ENCODE measurements around the gene AKAP13. TPM values are rescaled to one million over a fixed set of nuclear protein-coding genes. Genes with fewer than 3 reads are reported as not detected.
"Not testable (repeated sequence)": the region's sequence is repeated elsewhere in the genome, so short reads cannot be mapped to it uniquely, and the experiment has no call there.

Gene AKAP13
- total RNA-seq, 2 experiments from 2014 or later = 85.1 to 104 TPM

GRCh38 chr15:85535533-85536330 is 155.3 kb downstream of the AKAP13 start:
- intact Hi-C loops (cut with DNase I, micrococcal nuclease) = loop anchor here in 1 of 2 experiments (5.0 kb wide), 1 partner anchor 33 kb away; no protein-coding TSS in a partner anchor
- peaks cover 55% of the 10 kb centered on the region for H3K4me1 Mint-ChIP-seq
- not testable (repeated sequence) for H3K36me3 Mint-ChIP-seq (ENCODE audit: low read depth)

GRCh38 chr15:85536341-85536740 is 155.9 kb downstream of the AKAP13 start:
- Mint-ChIP-seq H3K27ac (no peak overlapping the region), H3K9me3 (ENCODE audit: low read depth) (no peaks in the 10 kb centered on the region), H3K4me1 (peaks cover 58% of the 10 kb centered on the region), H3K36me3 (ENCODE audit: low read depth) (peaks cover 9% of the 10 kb centered on the region), H3K27me3 (no peaks in the 10 kb centered on the region), H3K4me3 (no peak overlapping the region)
- POLR2A ChIA-PET = no interaction called here
- ATAC-seq (no peak), DNase-seq (no peak)
- intact Hi-C loops (cut with DNase I, micrococcal nuclease) = loop anchor here in 1 of 2 experiments (5.0 kb wide), 1 partner anchor 34 kb away; no protein-coding TSS in a partner anchor
- CTCF ChIA-PET = no interaction called here

More at GRCh38 chr15:85535533-85536330, 155.3 kb downstream of the AKAP13 start:
- ATAC-seq; CTCF ChIA-PET; H3K27me3 Mint-ChIP-seq; H3K9me3 Mint-ChIP-seq (ENCODE audit: low read depth); H3K4me3 Mint-ChIP-seq; POLR2A ChIA-PET; H3K27ac Mint-ChIP-seq; DNase-seq: not testable (repeated sequence)

- H3K9me3 Mint-ChIP-seq (ENCODE audit: low read depth) = no peaks in the 10 kb centered on the region
- H3K36me3 Mint-ChIP-seq (ENCODE audit: low read depth) = peaks cover 13% of the 10 kb centered on the region
- no peak for DNase-seq
- H3K27me3 Mint-ChIP-seq = no peaks in the 10 kb centered on the region
- no peak overlapping the region for H3K4me3 Mint-ChIP-seq
- H3K27ac Mint-ChIP-seq = no peak overlapping the region
- no peak for ATAC-seq
- peaks cover 60% of the 10 kb centered on the region for H3K4me1 Mint-ChIP-seq
- POLR2A ChIA-PET = no interaction called here
- CTCF ChIA-PET = interaction anchor here (0.6 to 2.7 kb wide), 4 partner anchors 11 to 243 kb away, joined by 3 to 14 read pairs (median 4); no protein-coding TSS in a partner anchor
- intact Hi-C loops (cut with DNase I, micrococcal nuclease) = loop anchor here in 1 of 2 experiments (5.0 kb wide), 1 partner anchor 37 kb away; no protein-coding TSS in a partner anchor
Measured at GRCh38 chr15:85539491-85539890, 159.1 kb downstream of the AKAP13 start.

GRCh38 chr15:85540085-85540797 is 159.8 kb downstream of the AKAP13 start:
- intact Hi-C loops (cut with DNase I, micrococcal nuclease) = loop anchor here in 1 of 2 experiments (5.0 kb wide), 1 partner anchor 182 kb away; no protein-coding TSS in a partner anchor
- H3K9me3 Mint-ChIP-seq (ENCODE audit: low read depth) = no peaks in the 10 kb centered on the region
- POLR2A ChIA-PET = no interaction called here
- H3K4me3 Mint-ChIP-seq = no peak overlapping the region
- DNase-seq (no peak), ATAC-seq (no peak)
- H3K4me1 Mint-ChIP-seq = peaks cover 60% of the 10 kb centered on the region
- no peak overlapping the region for H3K27ac Mint-ChIP-seq
- H3K27me3 Mint-ChIP-seq = no peaks in the 10 kb centered on the region
- CTCF ChIA-PET = interaction anchor here (0.6 to 1.9 kb wide), 4 partner anchors 18 to 244 kb away, joined by 3 to 4 read pairs (median 4); no protein-coding TSS in a partner anchor
- H3K36me3 Mint-ChIP-seq (ENCODE audit: low read depth) = peaks cover 17% of the 10 kb centered on the region

- Mint-ChIP-seq H3K36me3 (ENCODE audit: low read depth) (peaks cover 13% of the 10 kb centered on the region), H3K4me1 (peaks cover 67% of the 10 kb centered on the region), H3K4me3 (no peak overlapping the region), H3K27ac (peak overlapping the region; percentile 72), H3K27me3 (no peaks in the 10 kb centered on the region), H3K9me3 (ENCODE audit: low read depth) (no peaks in the 10 kb centered on the region)
- ChIA-PET POLR2A (interaction anchor here (0.6 to 1.0 kb wide), 3 partner anchors 18 to 66 kb away, joined by 3 to 7 read pairs (median 3); no protein-coding TSS in a partner anchor), CTCF (interaction anchor here (0.6 to 3.3 kb wide), 13 partner anchors 13 to 245 kb away, joined by 3 to 16 read pairs (median 4); no protein-coding TSS in a partner anchor)
- DNase-seq (peak; percentile 55), ATAC-seq (peak; percentile 80)
- intact Hi-C loops (cut with DNase I, micrococcal nuclease) = loop anchor here (1.0 to 5.0 kb wide), 8 partner anchors 15 to 253 kb away; partner anchors contain the start of gene KLHL25 (in 1 of the 2)
Measured at GRCh38 chr15:85541744-85542143, 161.3 kb downstream of the AKAP13 start.

GRCh38 chr15:85542488-85542887 is 162.1 kb downstream of the AKAP13 start:
- Mint-ChIP-seq H3K27me3 (no peaks in the 10 kb centered on the region), H3K4me3 (no peak overlapping the region), H3K27ac (peak overlapping the region; percentile 72), H3K9me3 (ENCODE audit: low read depth) (no peaks in the 10 kb centered on the region), H3K4me1 (peaks cover 73% of the 10 kb centered on the region), H3K36me3 (ENCODE audit: low read depth) (peaks cover 16% of the 10 kb centered on the region)
- CTCF ChIA-PET = interaction anchor here (0.8 to 3.3 kb wide), 8 partner anchors 13 to 212 kb away, joined by 3 to 16 read pairs (median 4); no protein-coding TSS in a partner anchor
- POLR2A ChIA-PET = no interaction called here
- ATAC-seq (no peak), DNase-seq (no peak)
- intact Hi-C loops (cut with DNase I, micrococcal nuclease) = loop anchor here (1.0 to 5.0 kb wide), 8 partner anchors 14 to 252 kb away; partner anchors contain the start of gene KLHL25 (in 1 of the 2)

GRCh38 chr15:85542895-85543331 is 162.5 kb downstream of the AKAP13 start:
- Mint-ChIP-seq H3K4me3 (peak overlapping the region; percentile 11), H3K4me1 (peaks cover 77% of the 10 kb centered on the region), H3K27me3 (no peaks in the 10 kb centered on the region), H3K9me3 (ENCODE audit: low read depth) (no peaks in the 10 kb centered on the region), H3K36me3 (ENCODE audit: low read depth) (peaks cover 16% of the 10 kb centered on the region), H3K27ac (peak overlapping the region; percentile 72)
- intact Hi-C loops (cut with DNase I, micrococcal nuclease) = loop anchor here (1.0 to 5.0 kb wide), 9 partner anchors 14 to 252 kb away; partner anchors contain the start of gene KLHL25 (in 1 of the 2)
- ChIA-PET CTCF (interaction anchor here (0.6 to 3.3 kb wide), 6 partner anchors 14 to 212 kb away, joined by 3 to 16 read pairs (median 3); no protein-coding TSS in a partner anchor), POLR2A (interaction anchor here (0.9 to 1.3 kb wide), 2 partner anchors 10 to 79 kb away, joined by 3 to 5 read pairs; no protein-coding TSS in a partner anchor)
- ATAC-seq (peak; percentile 89), DNase-seq (peak; percentile 46)

GRCh38 chr15:85543741-85544155 is 163.3 kb downstream of the AKAP13 start:
- ChIA-PET POLR2A (interaction anchor here (0.9 to 1.3 kb wide), 2 partner anchors 10 to 79 kb away, joined by 3 to 5 read pairs; no protein-coding TSS in a partner anchor), CTCF (interaction anchor here (0.5 to 3.3 kb wide), 7 partner anchors 11 to 260 kb away, joined by 3 to 16 read pairs (median 3); no protein-coding TSS in a partner anchor)
- no peaks in the 10 kb centered on the region for H3K9me3 Mint-ChIP-seq (ENCODE audit: low read depth)
- peak overlapping the region; percentile 64 for H3K27ac Mint-ChIP-seq
- intact Hi-C loops (cut with DNase I, micrococcal nuclease) = loop anchor here (1.0 to 5.0 kb wide), 8 partner anchors 13 to 251 kb away; partner anchors contain the start of gene KLHL25 (in 1 of the 2)
- H3K4me3 Mint-ChIP-seq = peak overlapping the region; percentile 58
- H3K4me1 Mint-ChIP-seq = peaks cover 83% of the 10 kb centered on the region
- no peaks in the 10 kb centered on the region for H3K27me3 Mint-ChIP-seq
- DNase-seq (peak; percentile 60), ATAC-seq (peak; percentile 10)
- H3K36me3 Mint-ChIP-seq (ENCODE audit: low read depth) = peaks cover 16% of the 10 kb centered on the region

GRCh38 chr15:85545185-85545584 is 164.8 kb downstream of the AKAP13 start:
- Mint-ChIP-seq H3K36me3 (ENCODE audit: low read depth) (peaks cover 16% of the 10 kb centered on the region), H3K27ac (no peak overlapping the region), H3K4me3 (no peak overlapping the region), H3K9me3 (ENCODE audit: low read depth) (no peaks in the 10 kb centered on the region), H3K27me3 (no peaks in the 10 kb centered on the region), H3K4me1 (peaks cover 75% of the 10 kb centered on the region)
- POLR2A ChIA-PET = interaction anchor here (0.6 kb wide), 1 partner anchor 162 kb away, joined by 3 read pairs; no protein-coding TSS in a partner anchor
- CTCF ChIA-PET = interaction anchor here (1.5 kb wide), 1 partner anchor 12 kb away, joined by 4 read pairs; no protein-coding TSS in a partner anchor
- DNase-seq = no peak
- no peak for ATAC-seq
- intact Hi-C loops (cut with DNase I, micrococcal nuclease) = loop anchor here in 1 of 2 experiments (1.0 kb wide), 1 partner anchor 36 kb away; no protein-coding TSS in a partner anchor

- Mint-ChIP-seq H3K36me3 (ENCODE audit: low read depth) (peaks cover 16% of the 10 kb centered on the region), H3K27ac (peak overlapping the region; percentile 3), H3K27me3 (no peaks in the 10 kb centered on the region), H3K4me1 (peaks cover 70% of the 10 kb centered on the region), H3K4me3 (no peak overlapping the region), H3K9me3 (ENCODE audit: low read depth) (no peaks in the 10 kb centered on the region)
- ATAC-seq = no peak
- DNase-seq = no peak
- POLR2A ChIA-PET = no interaction called here
- CTCF ChIA-PET = interaction anchor here (0.6 to 1.5 kb wide), 4 partner anchors 12 to 165 kb away, joined by 3 to 5 read pairs (median 4); no protein-coding TSS in a partner anchor
- intact Hi-C loops (cut with DNase I, micrococcal nuclease) = loop anchor here in 1 of 2 experiments (1.0 kb wide), 1 partner anchor 36 kb away; no protein-coding TSS in a partner anchor
Measured at GRCh38 chr15:85545752-85546151, 165.3 kb downstream of the AKAP13 start.

All from activated CD4-positive, alpha-beta T cell treated with anti-CD3 and anti-CD28 coated beads for 36 hours (primary cell).